ENCODE measurements around the gene ZNF541. TPM values are rescaled to one million over a fixed set of nuclear protein-coding genes. Genes with fewer than 3 reads are reported as not detected.
A peak's percentile ranks its signal among the peaks of the same experiment; 100 is the strongest.
"Not testable (repeated sequence)": the region's sequence is repeated elsewhere in the genome, so short reads cannot be mapped to it uniquely, and the experiment has no call there.

ZNF541 gene
- total RNA-seq, 3 donors from 2014 or later: 0.11 to 0.22 (median 0.13) TPM

DNA sequence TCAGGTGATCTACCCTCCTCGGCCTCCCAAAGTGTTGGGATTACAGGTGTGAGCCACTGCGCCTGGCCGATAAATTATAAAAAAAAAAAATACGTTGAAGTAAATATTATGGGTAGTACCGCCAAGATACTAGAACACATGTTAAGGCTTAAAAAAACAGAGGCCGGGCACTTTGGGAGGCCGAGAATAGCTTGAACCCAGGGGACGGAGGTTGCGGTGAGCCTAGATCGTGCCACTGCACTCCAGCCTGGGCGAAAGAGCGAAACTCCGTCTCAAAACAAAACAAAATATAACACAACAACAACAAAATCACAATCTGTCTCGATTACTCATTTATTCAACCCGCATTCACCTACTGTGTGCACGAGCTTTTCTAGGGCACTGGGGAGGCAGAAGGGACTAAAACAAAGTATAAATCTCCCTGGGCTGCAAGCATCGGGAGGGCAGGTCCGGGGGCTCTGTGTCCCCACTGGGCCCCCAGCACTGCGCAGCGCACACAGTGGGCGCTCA lies 34.7 kb upstream of the ZNF541 start:
- ATAC-seq (no peak), DNase-seq (no peak)
- Mint-ChIP-seq H3K27me3 (ENCODE audit: low read depth) (no peaks in the 10 kb centered on the region), H3K4me1 (ENCODE audit: low read depth) (peaks cover 30% of the 10 kb centered on the region), H3K9me3 (no peaks in the 10 kb centered on the region), H3K4me3 (peak overlapping the region; percentile 75), H3K36me3 (ENCODE audit: insufficient read depth) (peaks cover 2% of the 10 kb centered on the region)

DNA sequence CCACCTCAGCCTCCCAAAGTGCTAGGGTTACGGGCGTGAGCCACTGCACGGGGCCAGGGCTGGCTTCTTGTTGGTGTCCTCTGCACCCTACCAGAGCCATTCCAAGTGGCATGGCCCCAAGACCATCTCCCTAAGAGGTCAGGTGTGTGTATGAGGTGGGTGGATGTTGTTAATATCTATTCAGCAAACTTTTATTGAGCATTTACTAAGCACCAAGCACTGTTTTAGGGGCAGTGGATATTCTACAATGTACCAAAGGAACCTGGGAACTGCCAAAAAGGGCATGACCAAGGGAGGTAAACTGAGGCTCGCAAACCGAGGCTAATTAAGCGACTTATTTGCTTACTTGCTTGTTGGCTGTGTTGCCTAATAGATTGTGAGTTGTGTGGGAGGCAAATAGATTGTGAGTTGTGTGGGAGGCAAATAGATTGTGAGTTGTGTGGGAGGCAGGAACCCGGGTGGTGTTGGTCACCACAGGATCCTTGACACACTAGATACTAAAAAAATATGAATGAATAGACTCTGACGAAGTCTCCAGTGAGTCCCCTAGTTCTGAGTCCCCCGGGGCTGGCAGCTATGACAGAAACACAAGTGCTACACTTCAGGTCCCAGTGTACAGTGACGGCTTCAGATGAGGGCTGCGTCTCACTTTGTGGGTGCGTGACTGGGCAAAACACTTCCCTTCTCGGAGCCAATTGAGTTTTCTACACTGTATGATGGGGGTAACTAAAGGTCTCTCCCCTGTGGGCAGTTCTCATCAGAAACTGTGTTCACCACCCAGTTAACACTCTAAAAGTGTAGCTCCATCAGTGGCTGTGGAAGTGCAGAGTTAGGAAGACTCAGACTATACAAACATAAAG lies 31.0 kb upstream of the ZNF541 start:
- DNase-seq (no peak), ATAC-seq (no peak)
- Mint-ChIP-seq H3K4me3 (peak overlapping the region; percentile 24), H3K4me1 (ENCODE audit: low read depth) (peaks cover 25% of the 10 kb centered on the region), H3K36me3 (ENCODE audit: insufficient read depth) (no peaks in the 10 kb centered on the region), H3K9me3 (no peaks in the 10 kb centered on the region), H3K27me3 (ENCODE audit: low read depth) (no peaks in the 10 kb centered on the region)

DNA sequence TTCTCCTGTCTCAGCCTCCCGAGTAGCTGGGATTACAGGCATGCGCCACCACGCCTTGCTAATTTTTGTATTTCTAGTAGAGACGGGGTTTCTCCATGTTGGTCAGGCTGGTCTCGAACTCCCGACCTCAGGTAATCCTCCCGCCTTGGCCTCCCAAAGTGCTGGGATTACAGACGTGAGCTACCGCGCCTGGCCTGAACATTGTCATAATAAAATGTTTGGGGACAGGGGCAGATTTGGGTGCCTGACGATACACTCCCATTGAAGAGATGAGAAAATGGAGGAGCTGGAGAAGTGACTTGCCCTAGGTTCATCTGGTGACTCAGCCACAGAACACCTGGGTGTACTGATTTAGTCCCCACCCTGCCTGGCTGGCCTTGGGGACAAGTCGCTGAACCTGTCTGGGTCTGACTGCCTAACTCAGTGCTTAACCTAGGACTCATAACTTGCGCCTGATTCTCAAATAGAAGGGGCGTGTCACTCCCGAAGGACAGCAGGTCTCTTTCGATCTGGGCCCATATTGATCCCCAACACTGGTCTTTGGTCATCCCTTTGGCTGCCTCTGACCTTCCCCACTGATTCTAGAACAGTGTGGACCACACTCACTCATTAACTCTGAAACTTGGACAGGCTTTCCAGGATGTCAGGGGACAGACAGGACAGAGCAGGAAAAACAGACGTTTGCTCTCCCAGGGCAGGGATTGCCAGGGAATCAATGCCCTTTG lies 28.4 kb upstream of the ZNF541 start:
- ATAC-seq: no peak
- DNase-seq: no peak
- Mint-ChIP-seq H3K4me3 (peak overlapping the region; percentile 85), H3K27me3 (ENCODE audit: low read depth) (no peaks in the 10 kb centered on the region), H3K36me3 (ENCODE audit: insufficient read depth) (no peaks in the 10 kb centered on the region), H3K9me3 (no peaks in the 10 kb centered on the region), H3K4me1 (ENCODE audit: low read depth) (peaks cover 19% of the 10 kb centered on the region)

DNA sequence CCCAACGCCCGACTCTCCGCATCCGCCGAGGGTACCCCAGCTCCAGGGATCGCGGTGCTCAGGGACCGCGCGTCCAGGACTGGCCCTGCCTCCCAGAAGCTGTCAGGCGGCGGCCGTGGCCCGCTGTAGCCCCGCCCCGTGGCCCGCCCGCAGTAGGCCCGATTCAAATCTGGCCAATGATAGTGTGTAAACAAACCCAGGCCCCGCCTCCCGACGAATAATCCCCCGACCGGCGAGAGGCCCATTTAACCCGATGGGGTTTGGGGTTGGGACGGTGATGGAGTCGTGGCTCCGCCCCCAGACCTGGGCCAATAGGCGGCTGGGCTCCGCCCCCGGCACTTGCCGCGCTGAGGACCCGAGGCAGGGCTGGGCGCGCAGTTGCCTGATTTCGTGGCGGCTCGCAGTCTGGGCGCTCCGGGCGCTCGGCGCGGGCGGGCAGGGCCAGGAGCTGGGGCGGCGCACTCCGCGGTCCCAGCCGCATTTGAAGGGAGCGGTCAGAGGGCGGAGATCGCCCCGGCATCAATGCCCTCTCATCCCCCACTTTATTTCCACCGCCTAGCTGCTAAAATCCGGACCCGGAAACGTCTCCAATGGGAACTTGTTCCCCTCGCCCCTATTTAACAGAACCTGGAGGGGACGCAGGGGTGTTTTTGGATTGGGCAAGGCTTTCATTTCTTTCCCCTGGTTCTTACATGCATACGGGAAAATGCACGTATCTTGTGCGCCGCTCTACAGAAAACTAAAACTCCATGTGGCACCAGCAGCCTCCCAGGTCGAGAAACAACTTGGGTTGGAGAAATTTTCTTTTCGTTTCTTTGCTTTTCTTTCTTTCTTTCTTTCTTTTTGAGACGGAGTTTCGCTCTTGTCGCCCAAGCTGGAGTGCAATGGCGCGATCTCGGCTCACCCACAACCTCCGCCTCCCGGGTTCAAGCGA lies 27.6 kb upstream of the ZNF541 start:
- ATAC-seq (peak; percentile 97 to 98), DNase-seq (peak; percentile 99)
- H3K27me3 Mint-ChIP-seq (ENCODE audit: low read depth): no peaks in the 10 kb centered on the region
- peaks cover 25% of the 10 kb centered on the region for H3K4me1 Mint-ChIP-seq (ENCODE audit: low read depth)
- H3K36me3 Mint-ChIP-seq (ENCODE audit: insufficient read depth): no peaks in the 10 kb centered on the region
- no peaks in the 10 kb centered on the region for H3K9me3 Mint-ChIP-seq
- peak overlapping the region; percentile 85 for H3K4me3 Mint-ChIP-seq

DNA sequence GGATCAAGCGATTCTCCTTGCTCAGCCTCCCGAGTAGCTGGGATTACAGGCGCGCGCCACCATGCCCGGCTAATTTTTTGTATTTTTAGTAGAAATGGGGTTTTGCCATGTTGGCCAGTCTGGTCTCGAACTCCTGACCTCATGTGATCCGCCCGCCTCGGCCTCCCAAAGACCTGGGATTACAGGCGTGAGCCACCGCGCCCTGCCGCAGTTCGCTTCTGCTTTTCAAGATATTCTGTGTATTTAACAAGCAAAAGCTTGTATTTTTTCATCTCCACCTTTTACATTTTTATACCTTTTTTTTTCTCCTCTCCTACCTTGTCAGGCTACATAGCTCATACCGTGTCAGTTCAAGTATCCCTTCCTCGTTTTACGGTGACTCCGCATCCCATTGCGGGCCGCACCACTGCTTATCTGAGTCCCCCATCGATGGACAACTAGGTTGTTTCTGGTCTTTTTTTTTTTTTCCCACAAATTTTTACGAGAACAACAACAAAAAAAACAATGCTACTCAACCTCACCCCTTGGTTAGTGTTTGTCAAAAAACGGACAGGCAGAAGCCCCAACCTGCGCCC lies 26.8 kb upstream of the ZNF541 start:
- H3K36me3 Mint-ChIP-seq (ENCODE audit: insufficient read depth); ATAC-seq; DNase-seq; H3K9me3 Mint-ChIP-seq; H3K27me3 Mint-ChIP-seq (ENCODE audit: low read depth): not testable (repeated sequence)
- H3K4me1 Mint-ChIP-seq (ENCODE audit: low read depth): peaks cover 25% of the 10 kb centered on the region
- H3K4me3 Mint-ChIP-seq: peak overlapping the region; percentile 85

DNA sequence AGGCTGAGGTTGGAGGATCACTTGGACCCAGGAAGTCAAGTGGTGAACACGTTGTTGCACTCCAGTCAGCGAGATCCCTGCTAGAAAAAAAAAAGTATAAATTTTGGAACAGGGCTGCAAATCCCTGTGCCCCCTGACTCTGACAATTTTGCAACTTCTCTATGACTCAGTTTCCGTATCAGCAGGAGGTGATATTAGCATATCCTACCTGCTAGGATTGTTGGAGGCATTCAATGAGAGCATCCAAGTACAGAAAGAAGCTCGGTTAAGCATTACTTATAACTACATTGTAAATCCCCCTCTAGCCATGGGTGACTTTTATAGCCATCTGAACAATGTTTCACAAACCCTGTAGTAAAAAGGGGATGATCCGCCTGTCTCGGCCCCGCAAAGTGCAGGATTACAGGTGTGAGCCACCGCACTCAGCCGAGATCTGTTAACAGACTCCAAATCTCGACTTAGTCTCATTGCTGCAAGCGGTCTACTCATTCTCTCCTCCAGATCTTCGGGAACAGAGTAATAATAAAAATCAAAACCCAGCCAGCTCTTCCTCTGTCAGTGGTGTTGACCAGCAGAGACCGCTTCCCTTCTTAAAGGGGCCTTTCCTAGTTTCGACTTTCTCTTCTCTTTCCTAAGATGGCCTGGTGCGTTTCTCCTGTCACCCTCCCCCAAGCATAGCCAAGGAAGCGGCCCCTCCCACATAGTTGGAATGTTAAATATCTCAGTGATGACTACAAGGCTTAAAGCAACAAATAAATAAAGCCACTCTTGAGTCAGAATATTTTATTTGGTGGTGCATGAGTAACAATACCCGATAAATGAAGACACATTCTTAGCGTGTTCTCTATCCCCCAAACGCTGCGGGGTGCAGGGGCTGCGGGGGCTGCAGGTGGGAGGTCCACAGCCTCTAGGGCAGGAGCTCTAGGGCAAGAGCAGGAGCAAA lies 25.7 kb upstream of the ZNF541 start:
- no peaks in the 10 kb centered on the region for H3K9me3 Mint-ChIP-seq
- H3K4me1 Mint-ChIP-seq (ENCODE audit: low read depth): peaks cover 19% of the 10 kb centered on the region
- no peaks in the 10 kb centered on the region for H3K27me3 Mint-ChIP-seq (ENCODE audit: low read depth)
- no peak for DNase-seq
- H3K36me3 Mint-ChIP-seq (ENCODE audit: insufficient read depth): no peaks in the 10 kb centered on the region
- peak overlapping the region; percentile 7 for H3K4me3 Mint-ChIP-seq
- ATAC-seq: no peak

DNA sequence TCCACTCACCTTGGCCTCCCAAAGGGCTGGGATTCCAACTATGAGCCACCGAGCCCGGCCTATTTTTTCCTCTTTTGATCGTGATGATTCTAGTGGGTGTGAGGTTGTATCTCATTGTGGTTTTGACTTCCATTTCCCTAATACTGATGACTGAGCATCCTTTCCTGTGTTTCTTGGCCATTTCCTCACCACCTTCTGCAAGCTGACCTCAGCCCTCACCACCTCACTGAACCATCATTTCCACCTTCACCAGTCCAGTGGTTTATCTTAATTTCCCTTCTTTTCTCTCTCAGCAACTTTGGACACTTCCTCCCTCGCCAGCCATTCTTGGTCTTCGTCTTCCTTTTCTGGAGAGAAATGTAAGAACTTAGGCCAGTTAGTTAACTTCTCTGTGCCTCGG lies 23.0 kb upstream of the ZNF541 start:
- Mint-ChIP-seq H3K27me3 (ENCODE audit: low read depth) (no peaks in the 10 kb centered on the region), H3K36me3 (ENCODE audit: insufficient read depth) (no peaks in the 10 kb centered on the region), H3K4me1 (ENCODE audit: low read depth) (peaks cover 16% of the 10 kb centered on the region), H3K9me3 (no peaks in the 10 kb centered on the region), H3K4me3 (no peak overlapping the region)
- ATAC-seq: no peak
- DNase-seq: no peak

DNA sequence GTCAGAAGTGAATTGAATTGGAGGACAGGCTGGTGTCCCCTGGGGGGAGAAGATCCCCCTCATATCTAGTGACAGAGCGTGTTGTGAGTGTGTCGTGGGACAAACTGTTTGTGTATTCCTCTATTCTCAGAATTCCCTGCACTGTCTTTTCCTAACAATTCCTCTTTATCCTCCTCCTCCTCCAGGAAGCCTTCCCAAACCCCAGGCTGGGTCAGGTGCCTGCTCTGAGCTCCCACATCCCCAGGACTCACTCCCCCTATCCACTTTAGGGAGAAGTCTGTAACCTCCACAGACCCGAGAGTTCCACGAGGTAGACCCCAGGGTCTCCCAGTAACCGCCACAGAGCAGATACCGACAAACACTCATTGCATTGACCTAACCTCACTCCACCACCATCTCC lies 20.9 kb upstream of the ZNF541 start:
- peaks cover 7% of the 10 kb centered on the region for H3K4me1 Mint-ChIP-seq (ENCODE audit: low read depth)
- DNase-seq (no peak), ATAC-seq (no peak)
- no peaks in the 10 kb centered on the region for H3K27me3 Mint-ChIP-seq (ENCODE audit: low read depth)
- no peaks in the 10 kb centered on the region for H3K36me3 Mint-ChIP-seq (ENCODE audit: insufficient read depth)
- H3K4me3 Mint-ChIP-seq: no peak overlapping the region
- no peaks in the 10 kb centered on the region for H3K9me3 Mint-ChIP-seq

DNA sequence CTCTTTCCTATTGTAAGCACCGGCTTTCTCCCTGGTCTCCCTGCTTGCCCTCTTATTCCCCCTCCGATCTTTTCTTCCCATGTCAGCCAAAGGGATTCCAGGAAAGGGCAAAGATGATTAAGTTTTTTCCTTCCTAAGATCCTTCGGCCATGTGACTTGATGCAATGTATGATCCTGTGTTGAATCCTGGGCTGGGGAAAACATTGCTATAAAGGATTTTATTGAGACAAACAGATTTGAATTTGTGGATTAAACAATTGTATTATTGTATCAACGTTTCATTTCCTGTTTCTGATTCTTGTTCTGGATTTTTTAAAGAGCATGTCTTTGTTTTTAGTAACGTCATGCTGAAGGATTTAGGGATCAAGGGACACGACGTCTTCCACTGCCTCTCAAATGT lies 16.9 kb upstream of the ZNF541 start:
- Mint-ChIP-seq H3K4me1 (ENCODE audit: low read depth) (no peaks in the 10 kb centered on the region), H3K9me3 (peaks cover 10% of the 10 kb centered on the region), H3K4me3 (no peak overlapping the region), H3K36me3 (ENCODE audit: insufficient read depth) (no peaks in the 10 kb centered on the region), H3K27me3 (ENCODE audit: low read depth) (no peaks in the 10 kb centered on the region)
- DNase-seq (no peak), ATAC-seq (no peak)

DNA sequence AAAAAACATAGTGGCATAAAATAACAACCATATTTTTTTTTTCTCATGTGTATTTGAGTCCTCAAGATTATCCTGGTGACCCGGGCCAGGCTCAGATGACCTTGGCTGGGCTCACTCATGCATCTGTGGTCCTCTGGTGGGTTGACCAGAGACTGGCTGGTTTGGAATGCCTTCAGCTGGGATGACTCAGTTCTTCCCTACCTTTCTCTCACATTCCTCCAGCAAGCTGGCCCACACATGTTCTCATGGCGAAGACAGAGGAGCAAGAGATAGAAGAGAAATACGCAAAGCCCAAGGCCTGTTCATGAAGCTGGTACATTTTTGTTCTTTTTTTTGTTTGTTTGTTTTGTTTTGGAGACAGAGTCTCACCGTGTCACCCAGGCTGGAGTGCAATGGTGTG lies 14.3 kb upstream of the ZNF541 start:
- peaks cover 8% of the 10 kb centered on the region for H3K4me1 Mint-ChIP-seq (ENCODE audit: low read depth)
- H3K4me3 Mint-ChIP-seq: no peak overlapping the region
- no peak for DNase-seq
- no peaks in the 10 kb centered on the region for H3K27me3 Mint-ChIP-seq (ENCODE audit: low read depth)
- ATAC-seq: no peak
- no peaks in the 10 kb centered on the region for H3K36me3 Mint-ChIP-seq (ENCODE audit: insufficient read depth)
- peaks cover 10% of the 10 kb centered on the region for H3K9me3 Mint-ChIP-seq

DNA sequence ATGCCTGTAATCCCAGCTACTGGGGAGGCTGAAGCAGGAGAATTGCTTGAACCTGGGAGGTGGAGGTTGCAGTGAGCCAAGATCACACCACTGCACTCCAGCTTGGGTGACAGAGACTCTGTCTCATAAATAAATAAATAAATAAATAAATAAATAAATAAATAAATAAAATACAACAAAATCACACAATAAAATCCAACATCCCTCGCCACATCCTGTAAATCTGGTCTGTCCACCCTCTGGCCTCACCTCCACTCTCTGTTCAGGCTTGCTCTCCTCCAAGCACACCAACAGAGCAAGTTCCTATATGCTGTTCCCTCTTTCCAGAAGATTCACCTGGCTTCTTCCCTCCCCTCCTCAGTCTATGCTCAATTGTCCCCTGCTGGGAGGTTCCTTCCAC lies 10.2 kb upstream of the ZNF541 start:
- H3K4me1 Mint-ChIP-seq (ENCODE audit: low read depth): peaks cover 30% of the 10 kb centered on the region
- H3K4me3 Mint-ChIP-seq, H3K9me3 Mint-ChIP-seq: not testable (repeated sequence)

DNA sequence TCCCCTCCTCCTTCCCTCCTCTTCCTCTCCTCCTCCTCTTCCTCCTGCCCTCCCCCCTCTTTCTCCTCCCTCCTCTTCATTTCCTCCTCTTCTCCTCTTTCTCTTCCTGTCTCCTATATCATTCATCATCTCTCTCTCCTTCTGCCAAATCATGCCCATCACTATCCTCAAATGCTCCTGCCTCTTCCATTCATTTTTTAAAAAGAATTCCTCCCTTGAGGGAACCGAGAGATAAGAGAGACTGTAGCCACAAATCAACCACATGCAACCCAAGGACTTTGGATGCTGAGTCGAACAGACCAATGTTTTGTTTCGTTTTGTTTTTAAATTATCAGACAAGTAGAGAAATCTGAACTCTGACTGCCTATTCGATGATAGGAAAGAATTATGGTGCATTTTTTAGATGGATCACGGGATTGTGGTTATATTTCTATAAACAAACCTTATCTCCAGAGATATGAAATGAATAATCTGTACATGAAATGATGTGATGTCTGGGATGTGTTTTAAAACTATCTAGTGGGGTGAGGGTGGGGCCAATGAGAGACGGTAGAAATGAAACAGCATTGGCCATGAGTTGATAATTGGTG lies 9.5 kb upstream of the ZNF541 start:
- Mint-ChIP-seq H3K36me3 (ENCODE audit: insufficient read depth) (no peaks in the 10 kb centered on the region), H3K27me3 (ENCODE audit: low read depth) (no peaks in the 10 kb centered on the region), H3K9me3 (peaks cover 10% of the 10 kb centered on the region), H3K4me1 (ENCODE audit: low read depth) (peaks cover 37% of the 10 kb centered on the region), H3K4me3 (peak overlapping the region; percentile 45)
- no peak for DNase-seq
- ATAC-seq: no peak

More for the DNA sequence above, 10.2 kb upstream of the ZNF541 start:
- ATAC-seq; H3K27me3 Mint-ChIP-seq (ENCODE audit: low read depth); H3K36me3 Mint-ChIP-seq (ENCODE audit: insufficient read depth); DNase-seq: not testable (repeated sequence)

Measured in activated T-cell treated with anti-CD3 and anti-CD28 coated beads, Interleukin-2, amount 50 U/mL, for 4 hours (primary cell).